HG02938 (cell line): ENCODE results near the gene CD8A.

Source experiments
- ATAC-seq: cut with Tn5 transposase; IDR thresholded peaks from one replicate; pipeline ENCODE4 v1.9.1; 2021; ENCODE audit warnings: mild to moderate bottlenecking, moderate library complexity; ENCODE audit not compliant: unreplicated experiment

CD8A gene

DNA sequence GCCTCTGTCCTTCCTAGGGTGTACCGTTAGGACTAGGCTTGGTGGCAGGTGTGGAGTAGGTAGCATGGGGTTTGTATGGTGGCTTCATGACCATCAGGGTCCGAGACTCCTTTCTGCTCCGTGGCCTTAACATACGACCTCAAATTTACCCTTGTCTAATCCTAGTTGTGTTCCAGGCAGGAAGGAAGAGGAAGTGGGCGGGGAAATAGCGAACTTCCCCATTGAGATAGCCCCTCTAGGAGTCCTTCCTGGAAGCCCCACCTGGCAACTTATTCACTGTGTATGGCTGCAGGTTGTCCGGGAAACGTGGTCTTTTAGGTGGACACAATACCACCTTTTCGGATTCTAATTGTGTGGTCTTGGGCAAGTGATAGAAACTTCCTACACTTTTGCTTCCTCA is 9.3 kb downstream of the CD8A start:
- ATAC-seq = no peak

DNA sequence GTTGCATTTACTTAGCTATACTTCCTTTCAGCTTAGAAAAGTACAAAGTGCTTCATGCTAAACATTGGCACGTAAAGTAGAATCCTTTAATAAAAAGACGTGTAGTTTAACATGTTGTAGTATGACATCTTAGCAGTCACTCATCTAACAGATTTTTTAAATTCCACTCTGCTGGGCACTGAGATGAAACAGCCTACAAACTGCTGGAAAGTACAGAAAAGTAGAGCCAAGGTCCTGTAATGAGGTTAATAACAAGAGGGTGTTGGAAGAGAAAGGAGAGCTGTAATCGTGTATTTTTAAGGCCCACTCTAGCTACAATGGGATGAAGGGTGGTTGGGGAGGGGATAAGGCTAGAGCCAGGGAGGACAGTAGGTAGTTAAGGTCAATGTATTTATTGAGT is 10.7 kb downstream of the CD8A start:
- ATAC-seq = no peak

DNA sequence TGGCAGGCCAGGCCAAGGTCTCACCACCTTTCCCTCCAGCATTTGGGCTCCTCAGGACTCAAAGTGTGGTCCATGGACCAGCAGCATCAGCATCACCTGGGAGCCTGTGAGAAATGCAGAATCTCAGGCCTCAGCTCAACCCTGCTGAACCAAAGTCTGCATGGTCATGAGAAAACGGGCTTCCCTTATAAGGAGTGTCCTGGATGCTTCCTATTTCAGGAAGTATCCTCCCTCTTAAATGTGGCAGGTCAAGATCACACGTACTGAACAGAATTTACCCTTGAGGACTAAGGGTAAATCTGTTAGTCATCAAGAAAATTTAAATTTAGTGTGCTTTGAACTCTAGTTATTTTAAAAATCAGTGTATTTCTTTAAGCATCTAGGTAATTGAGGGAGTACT is 11.8 kb downstream of the CD8A start:
- no peak for ATAC-seq

DNA sequence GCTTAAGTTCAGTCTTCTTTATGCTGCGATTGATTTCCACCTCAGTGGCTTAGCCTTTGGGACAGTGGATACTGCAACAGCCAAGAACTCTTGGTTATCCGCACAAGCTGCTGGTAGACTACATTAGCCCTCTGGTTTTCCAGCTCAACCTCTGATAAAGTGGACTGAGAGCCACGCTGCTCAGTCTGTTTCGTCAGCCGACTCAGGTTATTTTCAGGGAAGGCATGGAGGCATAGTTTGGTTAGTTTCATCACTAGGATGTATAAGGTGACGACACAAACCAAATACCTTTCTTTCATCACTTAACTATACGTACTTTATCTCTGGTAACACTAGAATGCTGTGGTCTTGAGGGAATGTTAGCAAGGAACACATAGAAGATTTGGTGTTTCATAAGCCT is 14.2 kb downstream of the CD8A start:
- no peak for ATAC-seq

DNA sequence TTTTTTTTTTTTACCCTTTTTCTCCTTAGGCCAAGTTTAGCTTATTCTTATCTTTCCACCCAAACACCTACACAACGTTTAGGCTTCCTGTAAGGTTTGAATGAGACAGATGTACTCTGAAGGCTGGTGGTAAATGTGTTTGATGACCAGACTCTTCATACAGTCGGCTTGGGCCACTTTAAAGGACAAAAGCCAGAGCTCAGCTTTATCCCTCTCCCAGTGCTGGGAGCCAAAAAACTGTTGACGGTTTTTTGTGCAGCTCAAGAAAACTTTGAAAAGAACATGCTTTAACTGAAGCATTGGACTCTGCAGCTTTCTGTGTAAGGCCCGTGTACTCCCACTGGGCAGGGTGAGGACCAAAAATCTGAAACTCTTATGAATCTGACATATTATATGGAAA is 15.4 kb downstream of the CD8A start:
- no peak for ATAC-seq

DNA sequence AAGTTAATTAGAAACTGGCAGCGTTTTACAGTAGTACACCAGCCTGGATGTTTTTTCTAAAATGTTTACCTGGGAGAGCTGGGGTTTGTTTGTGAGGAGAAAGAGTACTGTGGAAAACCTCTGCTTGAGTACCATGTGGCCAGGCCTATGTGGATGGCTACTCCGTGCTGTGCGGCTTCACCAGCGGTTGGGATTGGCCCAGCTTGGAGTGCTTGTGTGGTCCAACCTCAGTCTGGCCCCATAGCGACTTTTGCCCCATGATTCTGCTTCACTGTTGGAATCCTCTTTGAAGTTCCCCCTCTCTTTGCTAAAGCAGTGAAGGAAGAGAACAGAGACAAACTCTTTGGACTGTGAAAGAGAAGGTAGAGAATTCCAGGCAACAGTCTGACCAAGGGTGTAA is 15.9 kb downstream of the CD8A start:
- ATAC-seq = no peak

DNA sequence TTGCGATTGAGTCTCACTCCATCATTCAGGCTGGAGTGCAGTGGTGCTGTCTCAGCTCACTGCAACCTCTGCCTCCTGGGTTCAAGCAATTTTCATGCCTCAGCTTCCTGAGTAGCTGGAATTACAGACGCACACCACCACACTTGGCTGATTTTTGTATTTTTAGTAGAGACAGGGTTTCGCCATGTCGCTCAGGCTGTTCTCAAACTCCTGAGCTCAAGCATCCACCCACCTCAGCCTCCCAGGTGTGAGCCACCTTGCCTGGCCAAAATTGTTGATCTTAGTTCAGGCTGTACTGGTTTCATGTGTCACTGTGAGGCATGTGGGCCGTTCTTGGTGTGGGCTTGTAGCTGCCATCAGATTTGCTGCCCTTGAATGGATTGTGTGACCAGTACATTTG is 18.1 kb downstream of the CD8A start:
- ATAC-seq = no peak

DNA sequence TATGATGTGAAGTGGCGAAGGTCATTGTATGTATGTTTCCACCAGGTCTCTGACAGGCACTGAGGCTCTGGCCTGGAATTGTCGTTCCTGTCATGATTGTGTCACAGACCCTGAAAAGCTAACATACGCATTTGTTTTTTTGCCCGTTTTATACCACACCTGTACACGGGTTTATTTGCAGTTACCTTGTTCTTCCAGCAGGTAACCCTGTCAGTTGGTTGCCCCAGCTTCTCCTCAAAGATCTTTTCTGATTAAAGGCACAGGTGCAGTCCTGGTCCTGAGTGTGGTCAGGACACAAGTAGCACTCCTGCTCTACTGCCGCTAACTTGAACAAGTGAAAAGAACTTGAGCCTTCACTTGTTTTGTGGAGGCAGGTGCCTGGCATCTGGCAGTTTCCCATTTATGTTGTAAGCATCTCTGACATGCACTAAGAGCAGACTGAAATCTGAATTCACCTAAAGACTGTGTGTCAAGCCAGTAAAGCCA is 19.9 kb downstream of the CD8A start:
- no peak for ATAC-seq

DNA sequence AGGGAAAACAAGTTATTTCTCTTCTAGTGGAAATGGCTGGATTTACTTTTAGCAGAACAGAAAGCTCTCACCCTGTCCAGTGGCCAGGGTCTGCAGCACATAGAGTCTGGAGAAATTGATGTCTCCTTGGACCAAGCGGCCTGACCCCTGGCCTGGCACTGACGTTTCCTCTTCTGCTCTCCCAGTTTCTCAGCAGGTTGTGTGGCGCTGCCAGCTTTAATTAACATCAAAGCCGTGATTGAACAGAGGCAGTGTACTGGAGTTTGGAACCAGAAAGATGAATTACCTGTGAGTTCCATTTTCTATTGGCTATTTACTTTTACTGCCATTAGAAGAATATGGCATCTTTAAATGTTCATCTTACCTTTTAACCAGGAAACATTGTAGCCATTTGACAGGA is 20.9 kb downstream of the CD8A start:
- no peak for ATAC-seq

DNA sequence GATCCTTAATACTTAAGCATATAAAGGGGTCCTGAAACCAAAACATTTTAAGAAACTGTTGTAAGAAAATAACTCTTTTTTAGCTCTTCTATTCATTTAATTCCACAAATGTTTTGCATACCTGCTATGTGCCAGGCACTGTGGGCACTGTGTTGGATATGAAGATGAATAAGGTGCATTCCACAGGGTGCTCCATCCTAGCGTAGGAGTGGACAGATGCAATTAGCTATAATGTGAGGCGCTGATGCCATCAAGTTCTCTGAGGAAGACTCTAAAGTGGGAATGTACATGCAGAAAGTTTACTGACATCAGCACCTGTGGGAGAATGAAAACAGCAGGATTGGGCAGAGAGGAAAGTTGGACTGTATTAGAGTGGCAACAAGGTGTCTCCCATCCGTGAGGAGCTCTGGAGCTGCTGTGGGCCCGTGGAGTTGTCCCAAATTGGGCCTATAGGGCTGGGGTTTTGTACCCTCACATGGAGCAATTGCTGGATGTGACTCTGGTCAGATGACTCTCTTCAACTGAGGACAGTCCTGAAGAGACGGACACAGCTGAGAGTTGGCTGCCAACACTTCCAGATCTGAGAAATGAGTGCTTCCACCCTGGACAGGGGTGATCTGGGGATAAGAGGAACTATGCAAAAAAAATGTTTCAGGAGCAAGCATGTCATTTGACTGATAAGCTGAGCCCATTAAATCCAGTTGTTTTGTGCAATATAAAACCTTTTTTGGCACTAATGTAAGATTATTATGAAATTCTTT is 22.3 kb downstream of the CD8A start:
- no peak for ATAC-seq

DNA sequence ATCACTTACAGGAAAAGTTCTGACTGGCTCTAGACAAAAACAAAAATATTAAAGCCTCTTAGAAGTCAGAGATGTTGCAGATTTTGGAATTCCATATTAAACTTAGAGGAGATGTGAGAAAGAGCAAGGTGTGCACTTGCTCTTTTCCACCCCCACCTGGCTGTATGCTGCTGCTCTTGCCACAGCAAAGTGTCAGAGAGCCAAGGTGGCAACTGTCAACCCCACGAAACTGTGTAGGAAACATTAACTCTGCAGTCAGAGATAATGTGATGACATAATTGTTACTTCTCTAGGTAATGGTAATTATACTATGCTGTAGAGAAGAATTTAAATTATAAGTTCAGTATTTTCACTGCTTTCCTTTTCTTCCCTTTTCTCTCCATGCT is 25.4 kb downstream of the CD8A start:
- ATAC-seq = no peak

DNA sequence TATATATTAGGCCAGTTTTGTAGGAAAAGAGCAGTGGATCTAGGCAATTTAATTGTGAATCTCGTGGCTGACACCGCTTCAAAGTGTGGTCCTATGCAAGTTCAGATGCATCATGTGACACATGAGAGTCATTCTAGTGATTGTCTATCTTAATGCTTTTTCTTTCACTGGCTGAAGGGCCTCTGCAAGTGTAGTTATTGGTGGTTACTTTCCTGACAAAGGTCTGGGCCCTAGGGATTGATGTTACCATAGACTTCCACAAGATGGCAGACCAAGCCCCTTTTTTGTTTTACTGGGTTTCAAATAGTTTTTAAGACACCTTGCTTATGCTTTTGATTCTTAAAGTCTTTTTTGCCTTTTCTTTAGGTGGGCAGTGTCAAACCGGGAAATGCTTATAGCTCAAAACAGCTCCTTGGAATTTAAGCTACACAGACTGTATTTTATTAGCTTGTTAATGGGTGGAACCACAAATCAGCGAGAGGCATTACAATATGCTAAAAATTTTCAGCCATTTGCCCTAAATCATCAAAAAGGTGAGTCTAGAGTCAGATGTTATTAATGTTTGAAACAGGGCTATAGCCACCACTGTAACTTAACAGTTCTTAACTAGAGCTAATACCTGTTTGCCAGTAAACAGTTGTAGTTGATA is 25.9 kb downstream of the CD8A start:
- ATAC-seq = peak; percentile 56

DNA sequence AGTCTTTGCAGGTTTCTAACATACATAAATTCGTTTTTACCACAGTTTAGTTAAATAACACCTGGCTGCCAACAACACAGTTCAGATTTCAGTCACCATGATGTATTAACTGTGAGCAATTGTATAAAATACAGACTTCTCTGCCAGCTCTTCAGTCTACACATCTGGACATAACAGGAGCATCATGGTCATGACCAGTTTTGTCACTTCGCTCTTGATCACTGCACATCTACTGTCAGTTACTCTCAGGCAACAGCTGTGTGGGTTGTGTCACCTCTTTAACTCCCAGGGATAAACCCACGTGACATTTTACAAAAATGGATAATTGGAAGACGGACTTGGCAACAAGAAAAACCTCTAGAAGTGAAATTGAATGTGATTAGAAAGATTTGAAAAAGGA is 30.3 kb downstream of the CD8A start:
- ATAC-seq = no peak

DNA sequence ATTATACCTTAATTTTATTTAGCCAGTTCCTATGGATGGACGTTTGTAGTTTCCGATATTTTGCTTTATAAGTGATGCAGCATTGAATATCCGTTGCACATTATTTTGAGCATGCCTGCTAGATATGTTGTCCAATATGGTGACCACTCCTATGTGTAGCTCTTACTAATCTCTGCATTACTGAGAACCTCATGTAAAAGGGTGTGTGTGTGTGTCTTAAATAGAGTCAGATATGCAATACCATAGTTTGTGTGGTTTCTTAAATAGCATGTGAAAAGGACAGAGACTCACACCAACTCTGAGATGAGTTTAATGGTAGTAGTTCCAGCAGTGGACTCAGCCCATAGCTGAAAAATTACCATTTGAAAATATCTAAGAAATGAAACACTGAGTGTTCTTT is 32.3 kb downstream of the CD8A start:
- ATAC-seq = no peak

DNA sequence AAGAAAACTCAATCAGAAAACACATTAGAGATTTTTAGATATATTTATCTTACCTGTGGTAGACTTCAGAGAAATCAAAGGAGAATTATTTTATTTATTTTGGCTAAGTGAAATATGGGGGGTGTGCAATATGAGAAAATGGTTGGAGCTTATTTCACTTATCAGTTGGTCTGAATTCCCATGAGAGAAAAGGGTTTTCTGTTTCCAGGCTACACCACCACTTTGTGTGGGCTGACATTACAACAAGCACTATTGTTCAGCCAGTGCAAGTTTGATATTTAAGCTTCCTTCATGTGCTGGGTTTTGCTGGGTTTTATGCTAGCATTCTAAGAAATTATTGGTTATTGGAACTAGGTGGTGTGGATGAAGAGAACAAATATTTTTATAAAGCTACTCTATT is 37.1 kb downstream of the CD8A start:
- no peak for ATAC-seq

DNA sequence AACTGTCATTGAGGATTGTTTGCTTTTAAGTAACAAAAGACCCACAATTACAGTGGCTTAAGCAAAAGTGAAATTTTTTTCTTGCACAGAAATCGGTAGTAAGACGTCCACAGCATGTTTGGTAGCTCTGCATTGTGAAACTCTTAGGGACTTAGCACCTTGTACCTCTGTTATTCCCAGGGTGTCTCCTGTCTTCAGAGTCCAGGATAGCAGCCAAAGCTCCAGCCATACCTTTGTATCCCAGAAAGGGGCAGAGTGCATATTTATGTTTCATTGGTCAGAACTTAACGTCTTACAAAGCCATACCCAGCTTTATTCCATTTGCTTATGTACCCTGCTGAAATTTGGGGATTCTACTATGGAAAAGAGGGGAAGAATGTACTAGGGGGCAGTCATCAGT is 37.8 kb downstream of the CD8A start:
- ATAC-seq = no peak

DNA sequence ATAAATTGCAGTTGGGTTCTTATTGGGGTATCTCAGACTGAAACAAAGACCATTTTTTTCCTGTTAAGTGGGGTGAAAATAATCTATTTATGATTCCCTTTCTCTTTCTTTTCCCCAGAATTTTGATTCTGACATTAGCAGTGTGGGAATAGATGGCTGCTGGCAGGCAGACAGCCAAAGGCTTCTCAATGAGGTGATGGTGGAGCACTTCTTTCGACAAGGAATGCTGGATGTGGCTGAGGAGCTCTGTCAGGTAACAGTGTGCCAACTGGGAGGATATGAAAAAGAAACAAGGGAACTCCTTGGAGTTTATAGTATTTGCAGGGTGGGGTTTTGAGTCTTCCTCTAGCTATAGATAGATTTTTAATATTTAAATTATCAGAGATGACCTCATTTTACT is 38.9 kb downstream of the CD8A start:
- no peak for ATAC-seq

DNA sequence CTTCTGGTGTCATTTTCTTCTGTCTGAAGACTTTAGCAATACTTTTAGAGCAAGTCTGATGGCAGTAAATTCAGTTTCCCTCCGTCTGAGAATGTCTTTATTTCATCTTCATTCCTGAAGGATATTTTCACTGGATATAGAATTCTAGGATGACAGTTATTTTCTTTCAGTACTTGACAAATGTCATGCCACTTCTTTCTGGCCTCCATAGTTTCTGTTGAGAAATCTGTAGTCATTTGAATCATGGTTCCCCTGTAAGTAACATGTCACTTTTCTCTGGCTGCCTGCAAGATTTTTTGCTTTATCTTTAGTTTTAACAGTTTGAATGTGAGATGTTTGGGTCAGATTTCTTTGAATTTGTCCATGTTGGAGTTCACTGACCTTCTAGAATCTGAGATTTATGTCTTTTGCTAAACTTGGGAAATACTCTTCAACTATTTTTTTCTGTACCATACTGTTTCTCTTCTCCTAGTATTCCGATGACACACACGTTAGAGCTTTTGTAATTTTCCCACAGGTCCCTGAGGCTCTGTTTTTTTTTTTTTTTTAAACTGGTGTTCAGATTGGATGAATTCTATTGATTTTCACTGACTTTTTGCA is 40.4 kb downstream of the CD8A start:
- ATAC-seq = no peak

DNA sequence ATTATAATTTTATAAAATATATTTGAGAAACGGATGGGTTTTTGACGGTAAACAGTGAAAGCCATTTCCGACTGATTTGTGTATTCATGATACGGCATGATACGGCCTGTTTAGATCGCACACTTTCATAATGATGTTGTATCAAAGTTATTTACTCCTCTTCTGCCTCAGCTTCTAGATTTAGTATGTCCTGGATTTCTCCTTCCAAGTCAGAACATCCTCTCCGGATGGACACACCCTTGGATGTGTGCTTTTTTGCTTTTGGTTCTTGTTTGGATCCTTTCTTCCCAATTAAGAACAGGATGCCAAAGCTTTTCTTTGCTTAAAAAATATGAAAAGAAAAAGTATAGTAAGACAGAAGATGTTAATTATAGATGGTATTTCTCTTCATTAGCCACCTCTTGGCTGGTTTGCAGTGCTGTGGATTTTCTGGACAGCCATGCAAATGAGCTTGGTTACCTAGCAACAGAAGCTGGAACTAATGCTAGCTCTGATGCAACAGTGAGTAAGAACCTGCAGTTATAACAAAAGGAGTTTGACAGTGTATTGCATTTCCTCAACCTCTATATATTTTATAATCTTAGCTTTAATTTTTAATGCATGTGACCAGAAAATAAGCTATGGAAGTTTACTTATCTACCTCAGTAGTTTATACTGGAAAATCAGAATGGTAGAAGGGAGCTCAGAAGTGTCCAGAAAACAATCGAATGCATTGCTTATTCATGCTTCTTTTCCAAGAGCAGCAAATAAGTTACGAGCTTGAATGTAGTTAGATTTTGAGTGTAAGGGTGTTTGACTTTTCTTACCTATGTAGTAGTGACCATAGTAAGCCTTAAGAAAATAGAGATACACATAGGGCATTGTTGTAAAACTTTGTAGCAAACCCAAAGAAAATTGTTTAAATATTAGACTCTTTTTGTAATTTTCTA is 42.7 kb downstream of the CD8A start:
- ATAC-seq = no peak

DNA sequence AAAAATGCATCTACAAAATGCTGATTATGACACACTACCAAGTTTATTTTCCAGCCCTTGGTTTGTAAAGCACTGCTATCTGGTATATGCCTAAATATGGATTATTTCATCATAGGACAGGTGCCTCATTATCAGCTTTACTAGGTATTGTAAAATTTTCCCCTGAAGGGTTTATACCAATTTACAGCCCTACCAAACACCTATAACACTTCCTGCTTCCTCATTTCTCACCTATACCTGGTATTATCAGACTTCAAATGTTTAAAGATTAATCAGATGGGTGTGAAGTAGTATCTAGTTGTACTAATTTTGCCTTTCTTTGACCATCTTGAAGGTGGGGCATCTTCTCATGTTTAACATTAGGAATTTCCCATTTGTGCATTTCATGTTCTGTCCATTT is 43.8 kb downstream of the CD8A start:
- no peak for ATAC-seq

DNA sequence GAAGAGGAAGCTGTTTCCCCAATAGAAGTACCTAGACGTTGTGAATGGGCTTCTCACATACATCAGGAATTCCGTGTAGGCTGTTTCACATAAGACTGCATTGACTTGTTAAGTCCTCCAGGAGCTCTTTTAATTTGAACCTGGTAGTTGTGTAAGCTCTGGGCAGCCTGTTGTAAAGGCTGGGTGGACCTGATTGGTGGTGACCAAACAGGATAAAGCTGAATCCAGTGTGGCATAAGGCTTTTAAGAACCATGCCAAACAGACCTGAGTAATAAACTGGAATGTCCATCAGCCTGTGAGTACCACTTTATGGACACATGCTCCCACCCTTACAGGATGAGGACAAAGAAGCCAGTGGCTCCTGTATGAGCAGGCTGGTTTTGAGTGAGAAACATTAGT is 46.6 kb downstream of the CD8A start:
- no peak for ATAC-seq
